GM12874 (cell line): ENCODE data around the gene MEX3D.

Source experiments
- TF ChIP-seq, protein P1 (sequence below): IDR thresholded peaks from 2 replicates; pipeline ENCODE4 v1.5.1; 2011; ENCODE audit warnings: low read depth, mild to moderate bottlenecking, control low read depth, low read length, moderate library complexity; ENCODE audit not compliant: insufficient read depth

MEX3D gene

GRCh38 chr19:1549332-1549945 lies 18.7 kb downstream of the MEX3D start:
- TF ChIP-seq, protein P1, sequence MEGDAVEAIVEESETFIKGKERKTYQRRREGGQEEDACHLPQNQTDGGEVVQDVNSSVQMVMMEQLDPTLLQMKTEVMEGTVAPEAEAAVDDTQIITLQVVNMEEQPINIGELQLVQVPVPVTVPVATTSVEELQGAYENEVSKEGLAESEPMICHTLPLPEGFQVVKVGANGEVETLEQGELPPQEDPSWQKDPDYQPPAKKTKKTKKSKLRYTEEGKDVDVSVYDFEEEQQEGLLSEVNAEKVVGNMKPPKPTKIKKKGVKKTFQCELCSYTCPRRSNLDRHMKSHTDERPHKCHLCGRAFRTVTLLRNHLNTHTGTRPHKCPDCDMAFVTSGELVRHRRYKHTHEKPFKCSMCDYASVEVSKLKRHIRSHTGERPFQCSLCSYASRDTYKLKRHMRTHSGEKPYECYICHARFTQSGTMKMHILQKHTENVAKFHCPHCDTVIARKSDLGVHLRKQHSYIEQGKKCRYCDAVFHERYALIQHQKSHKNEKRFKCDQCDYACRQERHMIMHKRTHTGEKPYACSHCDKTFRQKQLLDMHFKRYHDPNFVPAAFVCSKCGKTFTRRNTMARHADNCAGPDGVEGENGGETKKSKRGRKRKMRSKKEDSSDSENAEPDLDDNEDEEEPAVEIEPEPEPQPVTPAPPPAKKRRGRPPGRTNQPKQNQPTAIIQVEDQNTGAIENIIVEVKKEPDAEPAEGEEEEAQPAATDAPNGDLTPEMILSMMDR = no peak

DNA sequence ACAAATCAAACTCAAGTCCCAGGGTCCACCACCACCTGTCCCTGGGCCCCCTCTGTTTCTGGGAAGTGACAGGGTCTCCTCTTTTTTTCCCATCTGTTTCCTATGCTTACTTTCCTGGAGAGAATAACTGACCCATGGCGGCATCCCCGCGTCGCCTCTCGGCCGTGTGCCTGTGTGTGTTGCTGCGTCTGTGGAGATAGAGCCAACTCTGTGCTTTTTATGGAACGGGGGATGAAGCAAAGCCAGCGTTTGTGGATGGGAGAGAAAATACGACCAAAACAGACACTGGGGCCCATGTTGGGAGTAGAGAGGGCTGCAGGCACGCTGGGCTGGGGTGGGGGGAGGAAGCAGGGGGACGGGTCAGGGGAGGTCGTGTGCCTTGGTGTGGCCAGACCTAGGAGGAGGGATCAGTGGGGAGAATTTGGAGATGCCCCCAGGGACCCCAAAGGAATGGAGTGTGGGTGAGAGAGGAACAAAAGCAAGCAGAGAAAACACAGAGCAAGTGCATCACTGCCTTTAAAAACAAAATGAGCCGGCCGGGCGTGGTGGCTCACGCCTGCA lies 27.7 kb downstream of the MEX3D start:
- TF ChIP-seq, protein P1 = no peak

- TF ChIP-seq, protein P1 = no peak
Measured at GRCh38 chr19:1538978-1539377, 29.1 kb downstream of the MEX3D start.

DNA sequence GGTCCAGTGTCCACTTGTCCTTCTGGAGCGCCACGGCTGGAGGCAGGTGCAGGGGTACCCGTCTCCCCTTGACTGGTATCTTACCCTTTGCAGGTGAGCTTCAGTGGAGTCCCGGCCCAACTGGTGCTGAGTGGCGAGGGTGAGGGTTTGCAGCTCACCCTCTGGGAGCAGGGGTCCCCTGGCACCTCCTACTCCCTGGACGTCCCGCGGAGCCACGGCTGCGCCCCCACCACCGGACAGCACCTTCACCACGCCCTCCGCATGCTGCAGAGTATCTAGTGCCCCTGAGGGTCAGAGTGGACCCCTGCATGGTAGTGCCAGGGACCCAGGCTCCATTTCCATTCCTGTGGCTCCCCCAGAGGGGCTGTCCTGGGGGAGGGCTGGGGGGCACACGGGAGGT lies 33.2 kb downstream of the MEX3D start:
- TF ChIP-seq, protein P1 = no peak

- TF ChIP-seq, protein P1 = no peak
Measured at GRCh38 chr19:1533510-1534150, 34.5 kb downstream of the MEX3D start.

DNA sequence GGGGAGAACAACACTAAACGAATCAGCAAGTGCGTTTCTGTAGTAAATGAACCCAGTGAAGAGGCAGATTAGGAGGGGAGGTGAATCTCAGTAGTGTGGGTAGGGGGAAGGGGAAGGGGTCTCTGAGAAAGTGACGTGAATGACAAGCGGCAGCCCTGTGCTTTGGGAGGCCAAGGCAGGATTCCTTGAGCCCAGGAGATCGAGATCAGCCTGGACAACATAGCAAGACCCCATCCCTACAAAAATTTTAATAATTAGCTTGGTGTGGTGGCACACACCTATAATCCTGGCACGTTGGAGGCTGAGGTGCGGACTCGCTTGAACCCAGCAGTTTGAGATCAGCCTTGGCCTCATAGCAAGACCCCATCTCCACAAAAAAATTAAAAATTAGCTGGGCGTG lies 36.1 kb downstream of the MEX3D start:
- TF ChIP-seq, protein P1 = no peak

GRCh38 chr19:1531587-1531986 lies 36.5 kb downstream of the MEX3D start:
- TF ChIP-seq, protein P1 = no peak
